GM10847 (cell line): Measurements from ENCODE around the gene MARCHF7.
A peak's percentile ranks its signal among the peaks of the same experiment; 100 is the strongest.

Source experiments
- POLR2A ChIP-seq: IDR thresholded peaks from 2 replicates; pipeline ENCODE4 v1.6.1; 2011; ENCODE audit not compliant: insufficient read length; ENCODE audit errors: extremely low read depth

MARCHF7 gene

GRCh38 chr2:159712143-159712928 lies at the start of gene MARCHF7:
Gene MARCHF7, plus strand, starts transcription at chr2:159712506. Its CDS starts 16,517 bp downstream, at chr2:159729023.
- peak; percentile 89 for TF ChIP-seq POLR2A

GRCh38 chr2:159671047-159671446 lies 41.3 kb upstream of the MARCHF7 start:
- TF ChIP-seq POLR2A = no peak

GRCh38 chr2:159677654-159678053 lies 34.7 kb upstream of the MARCHF7 start:
- no peak for TF ChIP-seq POLR2A

GRCh38 chr2:159680692-159681091 lies 31.6 kb upstream of the MARCHF7 start:
- TF ChIP-seq POLR2A = no peak

- TF ChIP-seq POLR2A = no peak
Measured at GRCh38 chr2:159683817-159684216, 28.5 kb upstream of the MARCHF7 start.

GRCh38 chr2:159684796-159685195 lies 27.5 kb upstream of the MARCHF7 start:
- no peak for TF ChIP-seq POLR2A

GRCh38 chr2:159694500-159695040 lies 17.7 kb upstream of the MARCHF7 start:
- no peak for TF ChIP-seq POLR2A

GRCh38 chr2:159695795-159696448 lies 16.4 kb upstream of the MARCHF7 start:
- TF ChIP-seq POLR2A = no peak

- TF ChIP-seq POLR2A = no peak
Measured at GRCh38 chr2:159703491-159703890, 8.8 kb upstream of the MARCHF7 start.

- no peak for TF ChIP-seq POLR2A
Measured at GRCh38 chr2:159706385-159706980, 5.8 kb upstream of the MARCHF7 start.

- no peak for TF ChIP-seq POLR2A
Measured at GRCh38 chr2:159708066-159708760, 4.1 kb upstream of the MARCHF7 start.

GRCh38 chr2:159710601-159711180 lies 1.6 kb upstream of the MARCHF7 start:
- no peak for TF ChIP-seq POLR2A

- TF ChIP-seq POLR2A = no peak
Measured at GRCh38 chr2:159711562-159712142, 654 bp upstream of the MARCHF7 start.

GRCh38 chr2:159712929-159713420 lies 669 bp downstream of the MARCHF7 start:
- no peak for TF ChIP-seq POLR2A
